ENCODE data around the gene FGF11.

- TF ChIP-seq POLR2A (IDR thresholded peaks at IDR 0.05; ENCODE audit: low read length) (no peak), GATA1 (IDR thresholded peaks at IDR 0.05; ENCODE audit: low read depth, low read length) (no peak)
These were observed 24.5 kb upstream of the FGF11 start for GRCh38 chr17:7414837-7415236.

Data from erythroblast (primary cell).